Dermis microvascular lymphatic vessel endothelial cell (primary cell): Measurements from ENCODE around the gene UBQLN4. TPM values are rescaled to one million over a fixed set of nuclear protein-coding genes. Genes with fewer than 3 reads are reported as not detected.
"Not testable (repeated sequence)": the region's sequence is repeated elsewhere in the genome, so short reads cannot be mapped to it uniquely, and the experiment has no call there.

ENCODE experiments used
- DNase-seq, 2 donors: peaks; one replicate each; pipeline versions ENCODE4 v3.0.0 to v3.0.0-alpha.2; 2010; ENCODE audit warnings: low read depth in 2 of 2
- total RNA-seq: library from RNA; depleted of rRNA; stranded (reverse); fragments of >200 nt; gene quantifications from 2 replicates; pipeline ENCODE4 v1.2.1, GENCODE V29; 2014

Gene UBQLN4
- total RNA-seq, 1 donor from 2014 or later: 13.1 TPM

- DNase-seq: no peak
Measured at GRCh38 chr1:156081180-156081916, 27.8 kb upstream of the UBQLN4 start.

- DNase-seq: no peak
Measured at GRCh38 chr1:156080863-156081179, 27.2 kb upstream of the UBQLN4 start.

- no peak for DNase-seq
Measured at GRCh38 chr1:156080241-156080862, 26.8 kb upstream of the UBQLN4 start.

GRCh38 chr1:156079762-156080161 lies 26.2 kb upstream of the UBQLN4 start:
- no peak for DNase-seq

- DNase-seq: no peak
Measured at GRCh38 chr1:156078728-156079127, 25.1 kb upstream of the UBQLN4 start.

- no peak for DNase-seq
Measured at GRCh38 chr1:156077430-156077760, 23.8 kb upstream of the UBQLN4 start.

GRCh38 chr1:156076609-156077429 lies 23.2 kb upstream of the UBQLN4 start:
- peak in 1 of 2 donors; percentile 46 for DNase-seq

- DNase-seq: no peak
Measured at GRCh38 chr1:156075775-156076204, 22.2 kb upstream of the UBQLN4 start.

- DNase-seq: no peak
Measured at GRCh38 chr1:156075162-156075561, 21.6 kb upstream of the UBQLN4 start.

GRCh38 chr1:156074661-156075060 lies 21.1 kb upstream of the UBQLN4 start:
- DNase-seq: no peak

GRCh38 chr1:156073740-156074139 lies 20.1 kb upstream of the UBQLN4 start:
- no peak for DNase-seq

- no peak for DNase-seq
Measured at GRCh38 chr1:156073110-156073687, 19.6 kb upstream of the UBQLN4 start.

GRCh38 chr1:156072251-156072650 lies 18.7 kb upstream of the UBQLN4 start:
- no peak for DNase-seq

GRCh38 chr1:156071332-156071816 lies 17.8 kb upstream of the UBQLN4 start:
- not testable (repeated sequence) for DNase-seq

GRCh38 chr1:156070548-156070947 lies 16.9 kb upstream of the UBQLN4 start:
- DNase-seq: no peak

GRCh38 chr1:156069490-156070455 lies 16.2 kb upstream of the UBQLN4 start:
- peak in 1 of 2 donors; percentile 39 for DNase-seq

- no peak for DNase-seq
Measured at GRCh38 chr1:156067262-156067661, 13.7 kb upstream of the UBQLN4 start.

GRCh38 chr1:156065871-156066270 lies 12.3 kb upstream of the UBQLN4 start:
- no peak for DNase-seq

GRCh38 chr1:156065212-156065611 lies 11.6 kb upstream of the UBQLN4 start:
- DNase-seq: no peak

- no peak for DNase-seq
Measured at GRCh38 chr1:156064615-156065014, 11.0 kb upstream of the UBQLN4 start.

- no peak for DNase-seq
Measured at GRCh38 chr1:156063997-156064285, 10.3 kb upstream of the UBQLN4 start.
